Upper lobe of left lung (tissue), 4 donors: ENCODE data around the gene NUP210L.

Experiments
- EP300 ChIP-seq, 4 donors: sonication (generic); formaldehyde crosslinking; IDR thresholded peaks; one replicate each; pipeline ENCODE4 v1.5.1; 2017; ENCODE audit warnings: antibody characterized with exemption in 4 of 4, control low read depth in 2 of 4
- POLR2A ChIP-seq, 4 donors: fragments of 450-650 bp; IDR thresholded peaks; one replicate each; pipeline ENCODE4 v1.5.1; 2016 to 2017; ENCODE audit warnings: antibody characterized with exemption in 4 of 4, mild to moderate bottlenecking in 2 of 4
- POLR2AphosphoS5 ChIP-seq, 2 donors: sonication (generic); formaldehyde crosslinking; IDR thresholded peaks; one replicate each; pipeline ENCODE4 v1.5.1; 2017; ENCODE audit warnings: antibody characterized with exemption in 2 of 2
- TF ChIP-seq, protein P1 (sequence below), 6 experiments: fragments of 450-650 bp in 4 of 6; fragments of 200-600 bp in 2 of 6; sonication (generic) in 2 of 6; IDR thresholded peaks; one replicate each; pipeline ENCODE4 v1.5.1; 2016 to 2019; ENCODE audit warnings: antibody characterized with exemption in 6 of 6

DNA sequence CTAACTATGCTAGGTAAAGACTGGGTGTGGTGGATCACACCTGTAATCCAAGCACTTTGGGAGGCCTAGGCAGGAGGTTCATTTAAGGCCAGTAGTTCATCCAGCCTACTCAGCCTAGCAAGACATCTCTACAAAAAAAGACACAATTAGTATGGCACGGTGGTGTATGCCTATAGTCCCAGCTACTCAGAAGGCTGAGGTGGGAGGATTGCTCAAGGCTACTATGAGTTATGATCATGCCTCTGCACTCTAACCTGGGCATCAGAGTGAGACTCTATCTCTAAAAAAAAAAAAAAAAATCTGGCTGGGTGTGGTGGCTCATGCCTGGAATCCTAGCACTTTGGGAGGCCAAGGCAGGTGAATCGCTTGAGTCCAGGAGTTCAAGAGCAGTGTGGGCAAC lies 21.6 kb downstream of the NUP210L start:
- TF ChIP-seq POLR2A (IDR thresholded peaks at IDR 0.05) (no peak), EP300 (IDR thresholded peaks at IDR 0.05) (no peak), POLR2AphosphoS5 (IDR thresholded peaks at IDR 0.05) (no peak)
- TF ChIP-seq, protein P1, sequence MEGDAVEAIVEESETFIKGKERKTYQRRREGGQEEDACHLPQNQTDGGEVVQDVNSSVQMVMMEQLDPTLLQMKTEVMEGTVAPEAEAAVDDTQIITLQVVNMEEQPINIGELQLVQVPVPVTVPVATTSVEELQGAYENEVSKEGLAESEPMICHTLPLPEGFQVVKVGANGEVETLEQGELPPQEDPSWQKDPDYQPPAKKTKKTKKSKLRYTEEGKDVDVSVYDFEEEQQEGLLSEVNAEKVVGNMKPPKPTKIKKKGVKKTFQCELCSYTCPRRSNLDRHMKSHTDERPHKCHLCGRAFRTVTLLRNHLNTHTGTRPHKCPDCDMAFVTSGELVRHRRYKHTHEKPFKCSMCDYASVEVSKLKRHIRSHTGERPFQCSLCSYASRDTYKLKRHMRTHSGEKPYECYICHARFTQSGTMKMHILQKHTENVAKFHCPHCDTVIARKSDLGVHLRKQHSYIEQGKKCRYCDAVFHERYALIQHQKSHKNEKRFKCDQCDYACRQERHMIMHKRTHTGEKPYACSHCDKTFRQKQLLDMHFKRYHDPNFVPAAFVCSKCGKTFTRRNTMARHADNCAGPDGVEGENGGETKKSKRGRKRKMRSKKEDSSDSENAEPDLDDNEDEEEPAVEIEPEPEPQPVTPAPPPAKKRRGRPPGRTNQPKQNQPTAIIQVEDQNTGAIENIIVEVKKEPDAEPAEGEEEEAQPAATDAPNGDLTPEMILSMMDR (IDR thresholded peaks at IDR 0.05), result no peak
